ENCODE measurements around the gene SLC2A2.

The SLC2A2 gene

GRCh38 chr3:171026597-171027293, at the start of gene SLC2A2:
Gene SLC2A2, minus strand, starts transcription at chr3:171026720. Its CDS starts 50 bp downstream, at chr3:171026670.
- ChIA-PET POLR2A (ENCODE audit: low non-redundant PET) (no interaction called here), CTCF (no interaction called here)
- no peak for DNase-seq (ENCODE audit: low spot score)
- TF ChIP-seq CTCF (conservative IDR thresholded peaks at IDR 0.05; ENCODE audit: low read depth) = no peak
- no peak within 1 kb of the TSS for H3K27ac ChIP-seq

- CTCF ChIA-PET = no interaction called here
- POLR2A ChIA-PET (ENCODE audit: low non-redundant PET) = no interaction called here
- H3K27ac ChIP-seq = no peak overlapping the region
- no peak for TF ChIP-seq CTCF (conservative IDR thresholded peaks at IDR 0.05; ENCODE audit: low read depth)
- no peak for DNase-seq (ENCODE audit: low spot score)
Observed at GRCh38 chr3:171072432-171072831, 45.9 kb upstream of the SLC2A2 start.

- TF ChIP-seq CTCF (conservative IDR thresholded peaks at IDR 0.05; ENCODE audit: low read depth) = no peak
Observed at GRCh38 chr3:171068658-171069057, 42.1 kb upstream of the SLC2A2 start.

GRCh38 chr3:171066206-171066605, 39.7 kb upstream of the SLC2A2 start:
- no peak for TF ChIP-seq CTCF (conservative IDR thresholded peaks at IDR 0.05; ENCODE audit: low read depth)
- no peak for DNase-seq (ENCODE audit: low spot score)
- CTCF ChIA-PET = interaction anchor here (0.6 kb wide), 1 partner anchor 342 kb away, joined by 3 read pairs; no protein-coding TSS in a partner anchor
- no peak overlapping the region for H3K27ac ChIP-seq
- POLR2A ChIA-PET (ENCODE audit: low non-redundant PET) = no interaction called here

More at GRCh38 chr3:171068658-171069057, 42.1 kb upstream of the SLC2A2 start:
- CTCF ChIA-PET = no interaction called here
- POLR2A ChIA-PET (ENCODE audit: low non-redundant PET) = no interaction called here
- H3K27ac ChIP-seq = no peak overlapping the region
- no peak for DNase-seq (ENCODE audit: low spot score)

- TF ChIP-seq CTCF (conservative IDR thresholded peaks at IDR 0.05; ENCODE audit: low read depth) = no peak
- ChIA-PET CTCF (interaction anchor here (0.6 to 0.7 kb wide), 2 partner anchors 342 to 1517 kb away, joined by 3 to 4 read pairs; no protein-coding TSS in a partner anchor), POLR2A (ENCODE audit: low non-redundant PET) (no interaction called here)
- DNase-seq (ENCODE audit: low spot score) = no peak
- no peak overlapping the region for H3K27ac ChIP-seq
Observed at GRCh38 chr3:171065732-171066131, 39.2 kb upstream of the SLC2A2 start.

GRCh38 chr3:171064461-171064860, 37.9 kb upstream of the SLC2A2 start:
- no peak overlapping the region for H3K27ac ChIP-seq
- no peak for TF ChIP-seq CTCF (conservative IDR thresholded peaks at IDR 0.05; ENCODE audit: low read depth)
- no peak for DNase-seq (ENCODE audit: low spot score)
- ChIA-PET CTCF (no interaction called here), POLR2A (ENCODE audit: low non-redundant PET) (no interaction called here)
